GM12892 (cell line): Measurements from ENCODE around the gene UGT2B28.
"Not testable (repeated sequence)": the region's sequence is repeated elsewhere in the genome, so short reads cannot be mapped to it uniquely, and the experiment has no call there.

ENCODE experiments used
- POLR2A ChIP-seq: IDR thresholded peaks from 2 replicates; pipeline ENCODE4 v1.6.1; 2011; ENCODE audit warnings: low read depth, low read length, control low read depth
- POLR2AphosphoS5 ChIP-seq: IDR thresholded peaks from 2 replicates; pipeline ENCODE4 v1.6.1; 2011; ENCODE audit warnings: low read depth, low read length, control low read depth

GRCh38 chr4:69335485-69335884, 55.2 kb downstream of the UGT2B28 start:
- not testable (repeated sequence) for TF ChIP-seq POLR2AphosphoS5, POLR2A
